ENCODE data around the gene DUS3L.

DUS3L gene

GRCh38 chr19:5825178-5825577 lies 34.2 kb upstream of the DUS3L start:
- no peak for TF ChIP-seq CTCF (IDR thresholded peaks at IDR 0.05)

- no peak for TF ChIP-seq CTCF (IDR thresholded peaks at IDR 0.05)
These were observed 33.8 kb upstream of the DUS3L start for GRCh38 chr19:5824751-5825150.

GRCh38 chr19:5823579-5824281 lies 32.8 kb upstream of the DUS3L start:
- peak; percentile 47; the same call in 1 of the 2 replicates for TF ChIP-seq CTCF (IDR thresholded peaks at IDR 0.05)

- no peak for TF ChIP-seq CTCF (IDR thresholded peaks at IDR 0.05)
These were observed 31.4 kb upstream of the DUS3L start for GRCh38 chr19:5822181-5822844.

GRCh38 chr19:5821521-5822180 lies 30.7 kb upstream of the DUS3L start:
- TF ChIP-seq CTCF (IDR thresholded peaks at IDR 0.05): no peak

- no peak for TF ChIP-seq CTCF (IDR thresholded peaks at IDR 0.05)
These were observed 29.8 kb upstream of the DUS3L start for GRCh38 chr19:5820785-5821184.

- TF ChIP-seq CTCF (IDR thresholded peaks at IDR 0.05): no peak
These were observed 27.6 kb upstream of the DUS3L start for GRCh38 chr19:5818594-5818993.

Data from LNCAP (cell line).